CD4-positive, alpha-beta memory T cell (primary cell): ENCODE data around the gene UGT1A10. TPM values are rescaled to one million over a fixed set of nuclear protein-coding genes. Genes with fewer than 3 reads are reported as not detected.
"Not testable (repeated sequence)": the region's sequence is repeated elsewhere in the genome, so short reads cannot be mapped to it uniquely, and the experiment has no call there.

Experiments
- CTCF ChIA-PET: fragments of 350-600 bp; sonication (Branson Sonifier 250); formaldehyde crosslinking; loops from one replicate; lab custom pipeline; 2021; ENCODE audit warnings: inconsistent platforms; ENCODE audit not compliant: partially characterized antibody; lab: Charles Lee
- POLR2A ChIA-PET: fragments of 350-600 bp; sonication (Branson Sonifier 250); formaldehyde crosslinking; loops from one replicate; lab custom pipeline; 2021; ENCODE audit not compliant: partially characterized antibody; lab: Charles Lee
- DNase-seq, 5 donors: peaks; one replicate each; pipeline versions ENCODE4 v3.0.0 to v3.0.0-alpha.2; 2020 to 2022; ENCODE audit warnings: mixed read lengths in 1 of 5
- H3K27ac ChIP-seq: one replicate; pipeline ENCODE4 v1.7.0; 2013; ENCODE audit warnings: low read depth, low read length
- H3K27me3 ChIP-seq: 2 replicates; pipeline ENCODE4 v1.7.0; 2013; ENCODE audit warnings: mild to moderate bottlenecking, low read length, moderate library complexity; ENCODE audit not compliant: insufficient read depth
- H3K36me3 ChIP-seq: 2 replicates; pipeline ENCODE4 v1.7.0; 2013; ENCODE audit warnings: mild to moderate bottlenecking, low read length, moderate library complexity; ENCODE audit not compliant: insufficient read depth
- H3K4me1 ChIP-seq: 2 replicates; pipeline ENCODE4 v1.7.0; 2013; ENCODE audit warnings: mild to moderate bottlenecking, low read length, moderate library complexity; ENCODE audit not compliant: insufficient read depth
- H3K4me3 ChIP-seq, 2 donors: one replicate each; pipeline ENCODE4 v1.7.0; 2013; ENCODE audit warnings: low read length in 2 of 2, mild to moderate bottlenecking in 1 of 2
- H3K9me3 ChIP-seq, 2 donors: one replicate each; pipeline ENCODE4 v1.7.0; 2013; ENCODE audit warnings: low read length in 2 of 2, control low read depth in 1 of 2; ENCODE audit not compliant: control insufficient read depth in 1 of 2
- H3K27ac Mint-ChIP-seq, 7 donors: one replicate each; pipeline ENCODE4 v1.8.0; 2020 to 2021; ENCODE audit warnings: mixed read lengths in 7 of 7, mild to moderate bottlenecking in 6 of 7, inconsistent platforms in 3 of 7, moderate library complexity in 3 of 7
- H3K27me3 Mint-ChIP-seq, 2 donors: one replicate each; pipeline ENCODE4 v1.8.0; 2020 to 2021; ENCODE audit warnings: mixed read lengths in 2 of 2
- H3K36me3 Mint-ChIP-seq, 2 donors: one replicate each; pipeline ENCODE4 v1.8.0; 2020 to 2021; ENCODE audit warnings: mixed read lengths in 2 of 2, inconsistent platforms in 1 of 2, mild to moderate bottlenecking in 1 of 2
- H3K4me1 Mint-ChIP-seq, 4 donors: one replicate each; pipeline ENCODE4 v1.8.0; 2020 to 2021; ENCODE audit warnings: mixed read lengths in 4 of 4, mild to moderate bottlenecking in 1 of 4
- H3K4me3 Mint-ChIP-seq, 8 donors: one replicate each; pipeline ENCODE4 v1.8.0; 2020 to 2021; ENCODE audit warnings: mixed read lengths in 8 of 8, mild to moderate bottlenecking in 7 of 8, moderate library complexity in 6 of 8, inconsistent platforms in 3 of 8
- H3K9me3 Mint-ChIP-seq, 8 donors: one replicate each; pipeline ENCODE4 v1.8.0; 2020 to 2021; ENCODE audit warnings: mixed read lengths in 8 of 8, mild to moderate bottlenecking in 5 of 8, inconsistent platforms in 3 of 8, moderate library complexity in 1 of 8
- intact Hi-C: fragments of 100-400 bp; cut with micrococcal nuclease; formaldehyde crosslinking; loops from one replicate; pipeline ENCODE4 v1.15.1; 2023
- polyA plus RNA-seq, 2 donors: library from polyadenylated mRNA; unstranded; fragments of 300-500 nt; fragmentation: Illumina TruSeq; gene quantifications; one replicate each; pipeline ENCODE4 v1.2.3, GENCODE V29; 2021
- total RNA-seq, 2 experiments: library from RNA; stranded (reverse); gene quantifications; one replicate each; pipeline ENCODE4 v1.2.3, GENCODE V29; 2021

The UGT1A10 gene
- total and polyA plus RNA-seq, 4 experiments from 2014 or later = not detected

DNA sequence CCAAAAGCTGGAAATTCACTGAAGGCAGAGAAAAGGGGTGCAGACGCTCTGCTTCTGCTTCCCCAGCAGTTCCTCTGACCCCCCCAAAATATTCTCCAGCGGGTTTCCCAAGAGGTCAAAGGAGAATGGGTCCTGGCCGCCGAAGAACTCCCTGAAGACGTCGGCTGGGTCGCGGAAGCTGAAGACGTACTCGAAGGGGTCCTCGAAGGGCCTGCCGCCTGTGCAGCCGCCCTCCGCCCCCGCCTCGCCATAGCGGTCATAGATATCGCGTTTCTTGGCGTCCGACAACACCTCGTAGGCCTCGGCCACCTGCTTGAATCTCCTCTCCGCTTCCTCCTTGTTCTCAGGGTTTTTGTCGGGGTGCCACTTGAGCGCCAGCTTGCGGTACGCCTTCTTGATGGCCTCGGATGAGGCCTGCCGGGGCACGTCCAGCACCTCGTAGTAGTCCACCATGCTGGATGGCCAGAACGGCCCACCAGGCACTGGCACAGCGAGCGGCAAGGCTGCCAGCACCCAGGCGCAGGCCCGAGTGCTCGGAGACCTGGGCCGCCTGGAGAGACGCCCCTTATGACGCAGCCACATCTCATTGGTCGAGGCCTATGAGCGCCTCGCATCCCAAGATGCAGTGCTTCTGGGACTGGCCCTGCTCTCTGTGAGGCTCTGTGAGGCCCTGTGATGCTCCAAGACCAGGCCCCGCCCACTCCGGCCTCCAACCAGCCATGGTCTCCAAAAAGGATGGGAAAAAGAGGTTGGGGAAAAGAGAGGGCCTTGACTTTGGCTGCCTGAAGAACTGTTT, 107.4 kb downstream of the UGT1A10 start:
- no peaks in the 10 kb centered on the region for H3K27me3 ChIP-seq
- ChIA-PET CTCF (no interaction called here), POLR2A (no interaction called here)
- no peaks in the 10 kb centered on the region for H3K9me3 Mint-ChIP-seq
- no peaks in the 10 kb centered on the region for H3K36me3 ChIP-seq
- H3K9me3 ChIP-seq = no peaks in the 10 kb centered on the region
- intact Hi-C loops = no loop called here
- H3K27ac Mint-ChIP-seq = no peak overlapping the region
- H3K4me3 ChIP-seq = no peak overlapping the region
- DNase-seq = no peak
- no peaks in the 10 kb centered on the region for H3K4me1 Mint-ChIP-seq
- no peak overlapping the region for H3K27ac ChIP-seq
- H3K27me3 Mint-ChIP-seq = peaks cover 12 to 28% of the 10 kb centered on the region in 2 donors
- no peak overlapping the region for H3K4me3 Mint-ChIP-seq
- H3K36me3 Mint-ChIP-seq = no peaks in the 10 kb centered on the region
- H3K4me1 ChIP-seq = no peaks in the 10 kb centered on the region

DNA sequence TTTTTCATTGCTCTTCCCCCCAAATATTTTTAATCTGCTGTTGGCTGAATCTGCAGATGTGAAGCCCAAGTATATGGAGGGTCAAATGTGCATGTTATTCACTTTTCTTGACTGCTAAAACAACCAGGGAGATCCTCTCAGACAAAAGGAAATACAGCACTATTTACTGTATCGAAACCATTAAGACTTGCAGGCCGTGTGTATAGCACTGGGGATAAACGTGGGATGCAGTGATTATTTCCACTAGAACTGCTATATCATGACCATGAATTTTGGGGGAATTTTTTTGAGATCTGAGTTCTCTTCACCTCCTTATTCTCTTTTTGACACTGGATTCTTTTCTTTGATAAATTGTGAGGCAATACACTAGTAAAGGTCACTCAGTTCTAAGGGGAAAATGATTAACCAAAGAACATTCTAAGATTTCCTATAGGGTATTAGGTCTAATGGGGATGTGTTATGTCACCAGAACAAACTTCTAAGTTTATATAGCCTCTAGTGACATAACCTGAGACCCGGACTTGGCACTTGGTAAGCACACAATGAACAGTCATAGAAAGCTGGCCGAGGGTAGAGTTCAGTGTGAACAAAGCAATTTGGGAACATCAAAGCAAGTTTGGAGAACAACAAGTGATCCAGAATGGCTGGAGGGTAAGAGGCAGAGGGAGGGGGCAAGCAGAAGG, 109.0 kb downstream of the UGT1A10 start:
- no peaks in the 10 kb centered on the region for H3K4me1 ChIP-seq
- ChIA-PET POLR2A (no interaction called here), CTCF (no interaction called here)
- no peaks in the 10 kb centered on the region for H3K9me3 ChIP-seq
- peak overlapping the region in 1 of 7 donors; percentile 10 for H3K27ac Mint-ChIP-seq
- H3K4me1 Mint-ChIP-seq = no peaks in the 10 kb centered on the region
- H3K27me3 ChIP-seq = no peaks in the 10 kb centered on the region
- no peak for DNase-seq
- peaks cover 0 to 6% (median 5%) of the 10 kb centered on the region in 8 donors for H3K9me3 Mint-ChIP-seq
- peaks cover 0 to 2% of the 10 kb centered on the region in 2 donors for H3K36me3 Mint-ChIP-seq
- intact Hi-C loops = no loop called here
- no peak overlapping the region for H3K27ac ChIP-seq
- no peak overlapping the region for H3K4me3 ChIP-seq
- peaks cover 12 to 32% of the 10 kb centered on the region in 2 donors for H3K27me3 Mint-ChIP-seq
- H3K4me3 Mint-ChIP-seq = no peak overlapping the region
- no peaks in the 10 kb centered on the region for H3K36me3 ChIP-seq

DNA sequence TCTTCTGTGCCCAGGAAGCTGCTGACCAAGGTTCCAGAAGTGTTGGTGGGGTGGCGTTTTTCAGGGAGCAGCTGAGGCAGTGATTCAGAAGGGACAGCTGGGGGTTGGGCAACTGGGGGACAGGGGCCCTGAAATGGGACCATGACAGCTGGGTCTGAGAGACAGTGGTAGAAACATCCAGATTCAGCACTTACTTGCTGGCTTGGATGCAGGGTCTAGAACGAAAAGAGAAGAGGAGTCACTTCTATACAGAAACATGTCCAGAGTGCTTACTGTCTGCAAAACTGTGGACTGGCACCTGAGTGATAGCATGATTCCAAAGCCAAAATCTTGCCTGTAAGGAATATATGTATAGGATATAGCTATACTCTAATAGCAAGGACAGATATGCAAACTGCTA, 109.6 kb downstream of the UGT1A10 start:
- POLR2A ChIA-PET, H3K4me3 ChIP-seq, CTCF ChIA-PET: not testable (repeated sequence)

DNA sequence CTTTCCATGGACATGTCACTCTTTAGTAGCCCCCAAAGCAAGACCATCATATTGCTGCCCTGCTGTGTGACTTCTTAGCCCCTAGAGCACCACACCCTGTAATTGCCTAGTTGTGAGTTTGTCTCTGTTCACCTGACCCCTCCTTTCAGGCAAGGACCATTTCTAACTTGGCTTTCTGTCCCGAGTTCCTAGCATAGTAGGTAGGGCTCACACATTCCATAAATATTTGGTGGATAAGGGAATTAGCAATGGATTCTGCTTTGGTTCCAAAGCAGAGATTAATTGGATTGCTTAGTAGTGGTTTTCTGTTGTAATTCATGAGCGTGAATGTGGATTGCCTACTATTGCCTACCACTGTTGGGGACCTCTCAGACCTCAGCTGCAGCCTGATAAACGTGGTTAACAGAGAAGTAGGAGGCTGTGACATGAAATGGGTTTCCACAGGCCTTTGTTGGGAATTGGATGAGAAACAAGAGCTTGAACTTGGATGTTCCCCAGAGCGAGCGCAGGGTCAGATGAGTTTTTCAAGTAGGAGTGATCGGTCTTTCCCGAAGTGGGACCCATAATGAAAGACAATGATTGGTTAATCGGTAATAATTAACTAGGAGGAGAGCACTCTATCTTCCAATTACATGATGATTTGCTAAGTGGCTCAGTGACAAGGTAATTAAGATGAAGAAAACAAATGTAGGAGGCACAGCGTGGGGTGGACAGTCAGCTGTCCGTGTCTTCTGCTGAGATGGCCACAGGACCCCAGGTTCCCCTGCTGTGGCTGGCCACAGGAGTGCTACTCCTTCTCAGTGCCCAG, 110.4 kb downstream of the UGT1A10 start:
- ChIA-PET POLR2A (no interaction called here), CTCF (no interaction called here)
- DNase-seq = no peak
- Histone ChIP-seq H3K27ac (no peak overlapping the region), H3K4me3 (no peak overlapping the region), H3K9me3 (no peaks in the 10 kb centered on the region), H3K27me3 (no peaks in the 10 kb centered on the region), H3K36me3 (no peaks in the 10 kb centered on the region), H3K4me1 (no peaks in the 10 kb centered on the region)
- Mint-ChIP-seq H3K4me1 (no peaks in the 10 kb centered on the region), H3K27ac (no peak overlapping the region), H3K36me3 (peaks cover 0 to 3% of the 10 kb centered on the region in 2 donors), H3K9me3 (peaks cover 2 to 20% (median 14%) of the 10 kb centered on the region in 8 donors), H3K27me3 (peaks cover 11 to 35% of the 10 kb centered on the region in 2 donors), H3K4me3 (no peak overlapping the region)
- intact Hi-C loops = no loop called here

More for the DNA sequence above, 109.6 kb downstream of the UGT1A10 start:
- H3K4me1 ChIP-seq, H3K36me3 ChIP-seq, H3K4me3 Mint-ChIP-seq, H3K36me3 Mint-ChIP-seq, H3K27ac Mint-ChIP-seq, intact Hi-C loops, H3K4me1 Mint-ChIP-seq, DNase-seq, H3K9me3 ChIP-seq, H3K27ac ChIP-seq, H3K27me3 ChIP-seq: not testable (repeated sequence)
- Mint-ChIP-seq H3K27me3 (peaks cover 11 to 33% of the 10 kb centered on the region in 2 donors), H3K9me3 (peaks cover 0 to 11% (median 7%) of the 10 kb centered on the region in 8 donors)

DNA sequence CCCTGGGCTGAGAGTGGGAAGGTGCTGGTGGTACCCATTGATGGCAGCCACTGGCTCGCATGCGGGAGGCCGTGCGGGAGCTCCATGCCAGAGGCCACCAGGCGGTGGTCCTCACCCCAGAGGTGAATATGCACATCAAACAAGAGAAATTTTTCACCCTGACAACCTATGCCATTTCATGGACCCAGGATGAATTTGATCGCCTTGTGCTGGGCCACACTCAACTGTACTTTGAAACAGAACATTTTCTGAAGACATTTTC, 111.0 kb downstream of the UGT1A10 start:
- Mint-ChIP-seq H3K27ac (no peak overlapping the region), H3K27me3 (peaks cover 11 to 36% of the 10 kb centered on the region in 2 donors), H3K36me3 (peaks cover 0 to 3% of the 10 kb centered on the region in 2 donors), H3K4me3 (no peak overlapping the region), H3K4me1 (no peaks in the 10 kb centered on the region), H3K9me3 (peaks cover 2 to 22% (median 17%) of the 10 kb centered on the region in 8 donors)
- Histone ChIP-seq H3K4me1 (no peaks in the 10 kb centered on the region), H3K27me3 (no peaks in the 10 kb centered on the region), H3K27ac (no peak overlapping the region), H3K9me3 (no peaks in the 10 kb centered on the region), H3K36me3 (no peaks in the 10 kb centered on the region), H3K4me3 (no peak overlapping the region)
- ChIA-PET POLR2A (no interaction called here), CTCF (no interaction called here)
- DNase-seq = no peak
- intact Hi-C loops = no loop called here

DNA sequence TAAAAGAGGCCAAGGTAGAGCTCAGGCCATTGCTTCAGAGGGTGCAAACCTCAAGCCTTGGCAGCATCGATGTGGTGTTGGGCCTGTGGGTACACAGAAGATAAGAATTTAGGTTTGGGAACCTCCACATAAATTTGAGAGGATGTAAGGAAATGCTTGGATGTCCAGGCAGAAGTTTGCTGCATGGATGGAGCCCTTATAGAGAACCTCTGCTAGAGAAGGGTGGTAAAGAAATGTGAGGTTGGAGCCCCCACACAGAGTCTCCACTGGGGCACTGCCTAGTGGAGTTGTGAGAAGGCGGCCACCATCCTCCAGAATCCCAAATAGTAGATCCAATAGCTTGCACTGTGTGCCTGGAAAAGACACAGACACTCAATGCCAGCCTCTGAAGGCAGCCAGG, 114.4 kb downstream of the UGT1A10 start:
- Mint-ChIP-seq H3K9me3 (peaks cover 2 to 22% (median 18%) of the 10 kb centered on the region in 8 donors), H3K27me3 (peaks cover 10 to 31% of the 10 kb centered on the region in 2 donors)
- H3K4me1 Mint-ChIP-seq, H3K36me3 ChIP-seq, H3K36me3 Mint-ChIP-seq, H3K27ac Mint-ChIP-seq, intact Hi-C loops, H3K4me3 Mint-ChIP-seq, DNase-seq, POLR2A ChIA-PET, H3K9me3 ChIP-seq, H3K4me3 ChIP-seq, CTCF ChIA-PET, H3K27ac ChIP-seq, H3K4me1 ChIP-seq, H3K27me3 ChIP-seq: not testable (repeated sequence)
